ENCODE measurements around the gene FRMD4B.

- peak; percentile 59 for TF ChIP-seq CTCF (IDR thresholded peaks at IDR 0.05; ENCODE audit: borderline replicate concordance, extremely low read depth, low read length, poor library complexity, severe bottlenecking)
- no peak for TF ChIP-seq EZH2 (IDR thresholded peaks at IDR 0.05; ENCODE audit: borderline replicate concordance, low read depth, low read length, severe bottlenecking)
Observed at GRCh38 chr3:69386556-69387385, 883 bp upstream of the FRMD4B start.

Measured in DND-41 (cell line).